GM12878 (cell line): ENCODE measurements around the gene CADPS.

ENCODE experiments used
- EZH2 ChIP-seq: IDR thresholded peaks from 2 replicates; pipeline ENCODE4 v1.6.1; 2012; ENCODE audit warnings: low read depth, mild to moderate bottlenecking, control low read depth, inconsistent platforms, low read length, borderline replicate concordance; ENCODE audit not compliant: control insufficient read depth
- NRF1 ChIP-seq: conservative IDR thresholded peaks from 2 replicates; pipeline ENCODE4 v1.6.1; 2011; ENCODE audit warnings: mild to moderate bottlenecking, low read depth, low read length, improper control_type of control experiment
- SUZ12 ChIP-seq: fragments of 200-600 bp; sonication (generic); IDR thresholded peaks from one replicate; pipeline ENCODE4 v1.6.1; 2018; ENCODE audit warnings: antibody characterized with exemption, mild to moderate bottlenecking; ENCODE audit not compliant: unreplicated experiment
- TF ChIP-seq, protein P1 (sequence below), 3 experiments: IDR thresholded peaks in 2 of 3; conservative IDR thresholded peaks in 1 of 3; 2 replicates each; pipeline ENCODE4 v1.5.1; 2011; ENCODE audit warnings: low read depth in 3 of 3, low read length in 3 of 3, mild to moderate bottlenecking in 3 of 3, control low read depth in 2 of 3, moderate library complexity in 2 of 3, inconsistent platforms in 1 of 3, mixed read lengths in 1 of 3; ENCODE audit not compliant: control insufficient read depth in 2 of 3, insufficient read depth in 1 of 3; ENCODE audit errors: extremely low read depth in 1 of 3
- TF ChIP-seq, protein P2 (sequence below): fragments of 450-650 bp; formaldehyde crosslinking; IDR thresholded peaks from 2 replicates; pipeline ENCODE4 v1.5.0; 2022; ENCODE audit warnings: mild to moderate bottlenecking, missing genetic modification characterization
- TF ChIP-seq, protein P3 (sequence below): fragments of 450-650 bp; IDR thresholded peaks from 2 replicates; pipeline ENCODE4 v1.6.1; 2014; ENCODE audit warnings: mild to moderate bottlenecking

DNA sequence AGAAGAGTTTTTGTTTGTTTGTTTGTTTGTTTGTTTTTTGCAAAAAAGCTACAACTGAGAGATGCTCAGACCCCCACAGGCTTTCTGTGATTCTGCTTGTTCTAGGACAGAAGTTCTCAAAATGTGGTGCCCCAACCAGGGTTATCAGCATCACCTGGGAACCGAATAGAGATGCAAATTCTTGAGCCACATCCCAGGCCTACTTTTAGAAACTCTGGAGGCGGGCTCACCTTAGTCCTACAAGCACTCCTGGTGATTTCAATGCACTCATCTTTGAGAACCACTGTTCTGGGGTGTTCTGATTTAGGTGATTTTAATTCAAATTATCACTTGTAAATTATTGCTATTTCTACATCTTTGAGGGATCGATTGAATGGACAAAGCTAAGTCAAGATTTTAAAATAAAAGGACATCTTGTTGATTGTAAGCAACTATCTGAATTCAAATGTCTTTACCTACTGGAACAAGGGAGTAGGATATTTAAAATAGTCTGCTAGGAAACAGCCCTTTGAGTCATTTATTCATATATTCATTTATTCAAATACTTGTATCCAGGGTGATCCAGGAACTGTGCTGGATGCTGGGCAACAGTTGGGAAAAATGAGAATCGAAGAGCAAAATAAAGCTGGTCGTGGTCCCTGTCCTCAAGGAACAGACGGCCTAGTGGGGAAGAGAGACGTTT is 44.7 kb upstream of the CADPS start:
- TF ChIP-seq, protein P1, sequence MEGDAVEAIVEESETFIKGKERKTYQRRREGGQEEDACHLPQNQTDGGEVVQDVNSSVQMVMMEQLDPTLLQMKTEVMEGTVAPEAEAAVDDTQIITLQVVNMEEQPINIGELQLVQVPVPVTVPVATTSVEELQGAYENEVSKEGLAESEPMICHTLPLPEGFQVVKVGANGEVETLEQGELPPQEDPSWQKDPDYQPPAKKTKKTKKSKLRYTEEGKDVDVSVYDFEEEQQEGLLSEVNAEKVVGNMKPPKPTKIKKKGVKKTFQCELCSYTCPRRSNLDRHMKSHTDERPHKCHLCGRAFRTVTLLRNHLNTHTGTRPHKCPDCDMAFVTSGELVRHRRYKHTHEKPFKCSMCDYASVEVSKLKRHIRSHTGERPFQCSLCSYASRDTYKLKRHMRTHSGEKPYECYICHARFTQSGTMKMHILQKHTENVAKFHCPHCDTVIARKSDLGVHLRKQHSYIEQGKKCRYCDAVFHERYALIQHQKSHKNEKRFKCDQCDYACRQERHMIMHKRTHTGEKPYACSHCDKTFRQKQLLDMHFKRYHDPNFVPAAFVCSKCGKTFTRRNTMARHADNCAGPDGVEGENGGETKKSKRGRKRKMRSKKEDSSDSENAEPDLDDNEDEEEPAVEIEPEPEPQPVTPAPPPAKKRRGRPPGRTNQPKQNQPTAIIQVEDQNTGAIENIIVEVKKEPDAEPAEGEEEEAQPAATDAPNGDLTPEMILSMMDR (IDR thresholded peaks at IDR 0.05 in 2 of 3, conservative IDR thresholded peaks at IDR 0.05 in 1 of 3; ENCODE audit: control insufficient read depth in 2 of 3, extremely low read depth in 1 of 3, insufficient read depth in 1 of 3, low read depth in 3 of 3, low read length in 3 of 3): no peak
- TF ChIP-seq, protein P2, sequence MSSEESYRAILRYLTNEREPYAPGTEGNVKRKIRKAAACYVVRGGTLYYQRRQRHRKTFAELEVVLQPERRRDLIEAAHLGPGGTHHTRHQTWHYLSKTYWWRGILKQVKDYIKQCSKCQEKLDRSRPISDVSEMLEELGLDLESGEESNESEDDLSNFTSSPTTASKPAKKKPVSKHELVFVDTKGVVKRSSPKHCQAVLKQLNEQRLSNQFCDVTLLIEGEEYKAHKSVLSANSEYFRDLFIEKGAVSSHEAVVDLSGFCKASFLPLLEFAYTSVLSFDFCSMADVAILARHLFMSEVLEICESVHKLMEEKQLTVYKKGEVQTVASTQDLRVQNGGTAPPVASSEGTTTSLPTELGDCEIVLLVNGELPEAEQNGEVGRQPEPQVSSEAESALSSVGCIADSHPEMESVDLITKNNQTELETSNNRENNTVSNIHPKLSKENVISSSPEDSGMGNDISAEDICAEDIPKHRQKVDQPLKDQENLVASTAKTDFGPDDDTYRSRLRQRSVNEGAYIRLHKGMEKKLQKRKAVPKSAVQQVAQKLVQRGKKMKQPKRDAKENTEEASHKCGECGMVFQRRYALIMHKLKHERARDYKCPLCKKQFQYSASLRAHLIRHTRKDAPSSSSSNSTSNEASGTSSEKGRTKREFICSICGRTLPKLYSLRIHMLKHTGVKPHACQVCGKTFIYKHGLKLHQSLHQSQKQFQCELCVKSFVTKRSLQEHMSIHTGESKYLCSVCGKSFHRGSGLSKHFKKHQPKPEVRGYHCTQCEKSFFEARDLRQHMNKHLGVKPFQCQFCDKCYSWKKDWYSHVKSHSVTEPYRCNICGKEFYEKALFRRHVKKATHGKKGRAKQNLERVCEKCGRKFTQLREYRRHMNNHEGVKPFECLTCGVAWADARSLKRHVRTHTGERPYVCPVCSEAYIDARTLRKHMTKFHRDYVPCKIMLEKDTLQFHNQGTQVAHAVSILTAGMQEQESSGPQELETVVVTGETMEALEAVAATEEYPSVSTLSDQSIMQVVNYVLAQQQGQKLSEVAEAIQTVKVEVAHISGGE (CRISPR knock-in tag): no peak
- no peak for TF ChIP-seq NRF1
- no peak for TF ChIP-seq SUZ12
- TF ChIP-seq, protein P3, sequence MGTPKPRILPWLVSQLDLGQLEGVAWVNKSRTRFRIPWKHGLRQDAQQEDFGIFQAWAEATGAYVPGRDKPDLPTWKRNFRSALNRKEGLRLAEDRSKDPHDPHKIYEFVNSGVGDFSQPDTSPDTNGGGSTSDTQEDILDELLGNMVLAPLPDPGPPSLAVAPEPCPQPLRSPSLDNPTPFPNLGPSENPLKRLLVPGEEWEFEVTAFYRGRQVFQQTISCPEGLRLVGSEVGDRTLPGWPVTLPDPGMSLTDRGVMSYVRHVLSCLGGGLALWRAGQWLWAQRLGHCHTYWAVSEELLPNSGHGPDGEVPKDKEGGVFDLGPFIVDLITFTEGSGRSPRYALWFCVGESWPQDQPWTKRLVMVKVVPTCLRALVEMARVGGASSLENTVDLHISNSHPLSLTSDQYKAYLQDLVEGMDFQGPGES: no peak
- no peak for TF ChIP-seq EZH2
